Measurements from ENCODE around the gene TTC23L.

DNA sequence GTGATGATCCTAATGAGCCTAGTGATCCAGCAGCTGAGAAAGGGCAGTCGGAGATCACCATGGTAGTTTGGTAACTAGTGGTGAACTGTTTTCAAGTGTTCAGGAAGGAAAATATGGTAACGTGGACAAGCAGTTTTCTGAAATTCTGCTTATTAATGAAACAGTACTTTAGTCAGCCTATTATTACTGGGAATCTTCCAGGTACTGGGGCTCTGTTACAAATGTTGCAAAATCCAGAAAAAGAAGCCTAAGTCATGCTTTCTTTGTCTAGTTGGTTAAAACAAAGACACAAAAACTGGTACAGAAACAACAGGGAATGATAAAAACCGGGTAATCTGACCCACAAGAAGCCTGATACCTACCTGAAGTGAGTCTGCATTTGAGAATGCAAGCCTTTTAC is 18.2 kb downstream of the TTC23L start:
- TF ChIP-seq, protein P1, sequence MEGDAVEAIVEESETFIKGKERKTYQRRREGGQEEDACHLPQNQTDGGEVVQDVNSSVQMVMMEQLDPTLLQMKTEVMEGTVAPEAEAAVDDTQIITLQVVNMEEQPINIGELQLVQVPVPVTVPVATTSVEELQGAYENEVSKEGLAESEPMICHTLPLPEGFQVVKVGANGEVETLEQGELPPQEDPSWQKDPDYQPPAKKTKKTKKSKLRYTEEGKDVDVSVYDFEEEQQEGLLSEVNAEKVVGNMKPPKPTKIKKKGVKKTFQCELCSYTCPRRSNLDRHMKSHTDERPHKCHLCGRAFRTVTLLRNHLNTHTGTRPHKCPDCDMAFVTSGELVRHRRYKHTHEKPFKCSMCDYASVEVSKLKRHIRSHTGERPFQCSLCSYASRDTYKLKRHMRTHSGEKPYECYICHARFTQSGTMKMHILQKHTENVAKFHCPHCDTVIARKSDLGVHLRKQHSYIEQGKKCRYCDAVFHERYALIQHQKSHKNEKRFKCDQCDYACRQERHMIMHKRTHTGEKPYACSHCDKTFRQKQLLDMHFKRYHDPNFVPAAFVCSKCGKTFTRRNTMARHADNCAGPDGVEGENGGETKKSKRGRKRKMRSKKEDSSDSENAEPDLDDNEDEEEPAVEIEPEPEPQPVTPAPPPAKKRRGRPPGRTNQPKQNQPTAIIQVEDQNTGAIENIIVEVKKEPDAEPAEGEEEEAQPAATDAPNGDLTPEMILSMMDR (IDR thresholded peaks at IDR 0.05 in 4 of 5, conservative IDR thresholded peaks at IDR 0.05 in 1 of 5): no peak
- no peak for TF ChIP-seq POLR2A (IDR thresholded peaks at IDR 0.05)

Measured in gastrocnemius medialis (tissue), 4 donors.